Keratinocyte (primary cell): ENCODE data around the gene HCN4. TPM values are rescaled to one million over a fixed set of nuclear protein-coding genes. Genes with fewer than 3 reads are reported as not detected.

Experiments used
- DNase-seq: peaks from one replicate; pipeline ENCODE4 v3.0.0-alpha.2; 2011; ENCODE audit warnings: low read depth, missing footprints, low spot score
- FAIRE-seq: peaks from 2 replicates; lab custom pipeline; 2011; peaks lifted over from hg19 to GRCh38; lab: Jason Lieb, UNC
- H2AFZ ChIP-seq: 2 replicates; pipeline ENCODE4 v1.6.0; 2012; ENCODE audit warnings: low read length, control low read depth, inconsistent platforms; ENCODE audit not compliant: control insufficient read depth
- H3K27ac ChIP-seq: 2 replicates; pipeline ENCODE4 v1.5.1; 2011; ENCODE audit warnings: low read length; ENCODE audit not compliant: control insufficient read depth, insufficient read depth
- H3K27me3 ChIP-seq: 3 replicates; pipeline ENCODE4 v1.6.0; 2011; ENCODE audit warnings: low read length; ENCODE audit not compliant: control insufficient read depth, insufficient read depth; ENCODE audit errors: extremely low read depth
- H3K36me3 ChIP-seq, 2 experiments: 2 replicates in 1 of 2; 3 replicates in 1 of 2; pipeline ENCODE4 v1.5.1; 2011; ENCODE audit warnings: low read length in 2 of 2, mild to moderate bottlenecking in 1 of 2; ENCODE audit not compliant: control insufficient read depth in 2 of 2, insufficient read depth in 2 of 2; ENCODE audit errors: extremely low read depth in 1 of 2
- H3K4me1 ChIP-seq: 3 replicates; pipeline ENCODE4 v1.5.1; 2011; ENCODE audit warnings: low read length; ENCODE audit not compliant: control insufficient read depth, insufficient read depth; ENCODE audit errors: extremely low read depth
- H3K4me2 ChIP-seq: 3 replicates; pipeline ENCODE4 v1.6.0; 2011; ENCODE audit warnings: low read depth, low read length; ENCODE audit not compliant: control insufficient read depth, insufficient read depth; ENCODE audit errors: extremely low read depth
- H3K4me3 ChIP-seq, 3 experiments: fragments of 200-600 bp in 1 of 3; sonication (generic) in 1 of 3; 2 replicates in 2 of 3; 3 replicates in 1 of 3; pipeline ENCODE4 v1.5.1; 2011 to 2016; ENCODE audit warnings: low read length in 3 of 3, mild to moderate bottlenecking in 3 of 3, control low read depth in 2 of 3, inconsistent platforms in 1 of 3, low read depth in 1 of 3, mixed read lengths in 1 of 3, mixed run types in 1 of 3, moderate library complexity in 1 of 3; ENCODE audit not compliant: control insufficient read depth in 2 of 3, insufficient read depth in 2 of 3; ENCODE audit errors: extremely low read depth in 1 of 3
- H3K79me2 ChIP-seq: 2 replicates; pipeline ENCODE4 v1.6.0; 2012; ENCODE audit warnings: low read length; ENCODE audit not compliant: control insufficient read depth, insufficient read depth
- H3K9ac ChIP-seq: 3 replicates; pipeline ENCODE4 v1.6.0; 2011; ENCODE audit warnings: low read length; ENCODE audit not compliant: control insufficient read depth, insufficient read depth; ENCODE audit errors: extremely low read depth
- H3K9me1 ChIP-seq: 3 replicates; pipeline ENCODE4 v1.6.0; 2011; ENCODE audit warnings: low read length; ENCODE audit not compliant: control insufficient read depth, insufficient read depth; ENCODE audit errors: extremely low read depth
- H3K9me3 ChIP-seq: 2 replicates; pipeline ENCODE4 v1.5.1; 2012; ENCODE audit warnings: low read depth, low read length; ENCODE audit not compliant: control insufficient read depth
- H4K20me1 ChIP-seq: 3 replicates; pipeline ENCODE4 v1.6.0; 2011; ENCODE audit warnings: low read length; ENCODE audit not compliant: control insufficient read depth, insufficient read depth; ENCODE audit errors: extremely low read depth
- EZH2 ChIP-seq: IDR thresholded peaks from one replicate; pipeline ENCODE4 v1.6.1; 2012; ENCODE audit warnings: inconsistent platforms, mild to moderate bottlenecking, low read length, moderate library complexity
- dilution Hi-C: fragments of 300-500 bp; cut with MboI; formaldehyde crosslinking; loops from one replicate; pipeline ENCODE4 v1.7.0; 2020; ENCODE audit warnings: low sequenced_read_pairs; ENCODE audit not compliant: extremely low pct_ligation_motif_present
- polyA plus RNA-seq, 5 experiments: library from polyadenylated mRNA; depleted of rRNA in 3 of 5; stranded (reverse) in 3 of 5; stranded (forward) in 1 of 5; unstranded in 1 of 5; fragments of >200 nt; gene quantifications; 1 replicate in 1 of 5; 2 replicates in 3 of 5; 3 replicates in 1 of 5; pipeline versions ENCODE4 v1.2.1 to v1.2.3, GENCODE V29; 2011 to 2012; ENCODE audit warnings: missing spikeins in 2 of 5, low read depth in 1 of 5, low replicate concordance in 1 of 5
- TF ChIP-seq, protein P1 (sequence below), 3 experiments: IDR thresholded peaks in 1 of 3; conservative IDR thresholded peaks in 1 of 3; optimal IDR thresholded peaks in 1 of 3; 2 replicates in 2 of 3; 3 replicates in 1 of 3; pipeline versions ENCODE3 to v1.5.1; 2011; ENCODE audit warnings: low read length in 3 of 3, mild to moderate bottlenecking in 3 of 3, moderate library complexity in 2 of 3, control low read depth in 1 of 3, inconsistent platforms in 1 of 3; ENCODE audit not compliant: insufficient read depth in 2 of 3; ENCODE audit errors: extremely low read depth in 1 of 3

Gene HCN4
- polyA plus RNA-seq, 1 donor (not counting 4 experiments of a cell fraction or from before 2014, with no cell fraction given), result not detected

DNA sequence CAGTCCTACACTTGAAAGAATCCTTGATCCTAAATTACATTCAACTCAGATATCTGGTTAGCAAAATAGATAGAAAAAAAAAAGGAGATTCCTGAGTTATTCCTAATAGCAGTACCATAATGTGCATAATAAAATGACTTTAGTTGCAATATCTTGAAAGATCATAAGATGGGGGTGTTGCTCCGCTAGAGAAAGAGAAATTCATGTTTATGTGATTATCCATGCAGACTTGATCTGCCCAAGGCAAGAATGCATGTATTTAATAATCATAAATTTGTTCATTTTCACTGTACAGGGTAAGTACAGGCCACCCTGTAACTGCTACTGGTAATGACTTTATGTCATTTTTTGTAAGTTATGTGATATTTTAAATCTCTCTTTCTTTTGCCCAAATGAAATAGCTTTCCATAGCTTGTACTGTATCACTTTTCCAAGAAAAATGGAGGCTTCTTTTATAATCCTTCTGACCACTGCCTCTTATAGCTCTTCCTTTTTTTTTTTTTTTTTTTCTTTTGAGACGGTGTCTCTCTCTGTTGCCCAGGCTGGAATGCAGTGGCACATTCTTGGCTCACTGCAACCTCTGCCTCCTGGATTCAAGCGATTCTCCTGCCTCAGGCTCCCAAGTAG, 84.6 kb downstream of the HCN4 start:
- Histone ChIP-seq H3K27ac (no peak overlapping the region), H3K4me3 (no peak overlapping the region), H3K27me3 (no peaks in the 10 kb centered on the region), H4K20me1 (no peaks in the 10 kb centered on the region), H3K36me3 (no peaks in the 10 kb centered on the region), H2AFZ (no peak overlapping the region), H3K79me2 (no peaks in the 10 kb centered on the region), H3K4me1 (no peaks in the 10 kb centered on the region), H3K9me3 (no peaks in the 10 kb centered on the region), H3K9ac (no peak overlapping the region), H3K9me1 (no peaks in the 10 kb centered on the region), H3K4me2 (no peak overlapping the region)
- FAIRE-seq (no peak), DNase-seq (no peak)
- dilution Hi-C loops, result no loop called here
- no peak for TF ChIP-seq EZH2
- TF ChIP-seq, protein P1, sequence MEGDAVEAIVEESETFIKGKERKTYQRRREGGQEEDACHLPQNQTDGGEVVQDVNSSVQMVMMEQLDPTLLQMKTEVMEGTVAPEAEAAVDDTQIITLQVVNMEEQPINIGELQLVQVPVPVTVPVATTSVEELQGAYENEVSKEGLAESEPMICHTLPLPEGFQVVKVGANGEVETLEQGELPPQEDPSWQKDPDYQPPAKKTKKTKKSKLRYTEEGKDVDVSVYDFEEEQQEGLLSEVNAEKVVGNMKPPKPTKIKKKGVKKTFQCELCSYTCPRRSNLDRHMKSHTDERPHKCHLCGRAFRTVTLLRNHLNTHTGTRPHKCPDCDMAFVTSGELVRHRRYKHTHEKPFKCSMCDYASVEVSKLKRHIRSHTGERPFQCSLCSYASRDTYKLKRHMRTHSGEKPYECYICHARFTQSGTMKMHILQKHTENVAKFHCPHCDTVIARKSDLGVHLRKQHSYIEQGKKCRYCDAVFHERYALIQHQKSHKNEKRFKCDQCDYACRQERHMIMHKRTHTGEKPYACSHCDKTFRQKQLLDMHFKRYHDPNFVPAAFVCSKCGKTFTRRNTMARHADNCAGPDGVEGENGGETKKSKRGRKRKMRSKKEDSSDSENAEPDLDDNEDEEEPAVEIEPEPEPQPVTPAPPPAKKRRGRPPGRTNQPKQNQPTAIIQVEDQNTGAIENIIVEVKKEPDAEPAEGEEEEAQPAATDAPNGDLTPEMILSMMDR (optimal IDR thresholded peaks at IDR 0.05 in 1 of 3, IDR thresholded peaks at IDR 0.05 in 1 of 3, conservative IDR thresholded peaks at IDR 0.05 in 1 of 3; ENCODE audit: extremely low read depth in 1 of 3, insufficient read depth in 2 of 3, low read length in 3 of 3), result no peak

DNA sequence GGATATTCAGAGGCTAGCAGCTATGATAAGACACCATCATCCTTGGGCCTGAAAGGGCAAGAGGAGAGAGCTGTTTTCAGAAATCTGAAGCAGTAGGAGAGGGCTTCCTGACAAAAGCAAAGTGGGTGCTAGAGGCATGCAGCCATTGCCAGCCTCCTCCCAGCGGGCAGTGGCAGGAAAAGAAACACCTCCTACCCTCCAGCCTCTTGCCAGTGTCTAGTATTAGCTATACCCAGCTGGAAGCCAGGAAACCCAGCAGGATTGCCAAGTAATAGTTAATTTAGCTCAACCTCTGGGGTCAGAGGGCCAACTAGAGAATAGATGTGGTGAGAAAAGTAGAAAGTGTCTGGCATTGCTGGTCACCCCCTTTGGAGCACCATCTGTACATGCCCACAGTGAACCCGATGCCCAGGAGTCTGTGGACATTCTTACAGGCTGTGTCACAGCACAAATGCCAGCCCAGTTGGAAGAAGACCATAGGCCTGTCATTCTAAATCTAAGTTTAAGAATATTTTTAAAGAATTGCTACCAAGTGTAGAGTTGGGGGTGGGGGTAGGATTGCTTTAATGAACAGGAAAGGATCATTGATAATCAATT, 85.3 kb downstream of the HCN4 start:
- Histone ChIP-seq H3K27me3 (no peaks in the 10 kb centered on the region), H3K9me3 (no peaks in the 10 kb centered on the region), H3K4me3 (no peak overlapping the region), H3K9ac (no peak overlapping the region), H3K4me2 (no peak overlapping the region), H3K9me1 (no peaks in the 10 kb centered on the region), H3K27ac (no peak overlapping the region), H3K4me1 (no peaks in the 10 kb centered on the region), H2AFZ (no peak overlapping the region), H3K79me2 (no peaks in the 10 kb centered on the region), H3K36me3 (no peaks in the 10 kb centered on the region), H4K20me1 (no peaks in the 10 kb centered on the region)
- FAIRE-seq, result no peak
- no peak for TF ChIP-seq EZH2
- TF ChIP-seq, protein P1 (optimal IDR thresholded peaks at IDR 0.05 in 1 of 3, IDR thresholded peaks at IDR 0.05 in 1 of 3, conservative IDR thresholded peaks at IDR 0.05 in 1 of 3; ENCODE audit: extremely low read depth in 1 of 3, insufficient read depth in 2 of 3, low read length in 3 of 3), result no peak
- no peak for DNase-seq
- dilution Hi-C loops, result no loop called here
